SK-N-SH treated with all-trans-retinoic acid at 6 μM for 48 hours (cell line): ENCODE measurements around the gene DOHH.

ENCODE experiments used
- ATAC-seq: fragments of 200-7000 bp; cut with Tn5 transposase; 3 replicates; pipeline ENCODE4 v1.9.1; 2020; ENCODE audit warnings: mild to moderate bottlenecking, moderate library complexity
- ARNTL ChIP-seq: fragments of 450-650 bp; formaldehyde crosslinking; IDR thresholded peaks from 2 replicates; pipeline ENCODE4 v1.5.0; 2020; ENCODE audit warnings: low read depth, mild to moderate bottlenecking, moderate library complexity, borderline replicate concordance
- BACH2 ChIP-seq: fragments of 250-450 bp; sonication (Bioruptor Pico); IDR thresholded peaks from 2 replicates; pipeline ENCODE4 v1.9.0; 2021; ENCODE audit warnings: mild to moderate bottlenecking, borderline replicate concordance
- CREB5 ChIP-seq: fragments of 250-450 bp; sonication (Bioruptor Pico); IDR thresholded peaks from 2 replicates; pipeline ENCODE4 v1.5.1; 2020; ENCODE audit warnings: low read depth, mild to moderate bottlenecking, moderate library complexity
- CSRNP3 ChIP-seq: fragments of 250-450 bp; sonication (Bioruptor Pico); IDR thresholded peaks from 2 replicates; pipeline ENCODE4 v1.5.1; 2021; ENCODE audit warnings: mild to moderate bottlenecking, moderate library complexity
- ESRRG ChIP-seq: fragments of 250-450 bp; sonication (Bioruptor Pico); IDR thresholded peaks from 2 replicates; pipeline ENCODE4 v1.6.1; 2021; ENCODE audit warnings: mild to moderate bottlenecking
- GLIS3 ChIP-seq: fragments of 250-450 bp; sonication (Bioruptor Pico); IDR thresholded peaks from 2 replicates; pipeline ENCODE4 v1.5.0; 2020; ENCODE audit warnings: mild to moderate bottlenecking, moderate library complexity
- OSR1 ChIP-seq: fragments of 250-450 bp; sonication (Bioruptor Pico); IDR thresholded peaks from 2 replicates; pipeline ENCODE4 v1.8.0; 2022; ENCODE audit warnings: moderate library complexity, mild to moderate bottlenecking, inconsistent platforms
- PATZ1 ChIP-seq: fragments of 250-450 bp; sonication (Bioruptor Pico); IDR thresholded peaks from 2 replicates; pipeline ENCODE4 v1.8.0; 2020; ENCODE audit warnings: mild to moderate bottlenecking, moderate library complexity, borderline replicate concordance
- POU6F1 ChIP-seq: fragments of 250-450 bp; sonication (Bioruptor Pico); IDR thresholded peaks from 2 replicates; pipeline ENCODE4 v1.8.0; 2021; ENCODE audit warnings: low read depth, mild to moderate bottlenecking, moderate library complexity, borderline replicate concordance
- RARB ChIP-seq: fragments of 250-450 bp; sonication (Bioruptor Pico); IDR thresholded peaks from 2 replicates; pipeline ENCODE4 v1.8.0; 2021; ENCODE audit warnings: mild to moderate bottlenecking, moderate library complexity
- SNAI2 ChIP-seq: fragments of 250-450 bp; sonication (Bioruptor Pico); IDR thresholded peaks from 2 replicates; pipeline ENCODE4 v1.5.0; 2020; ENCODE audit warnings: mild to moderate bottlenecking, moderate library complexity
- TOX ChIP-seq: fragments of 250-450 bp; sonication (Bioruptor Pico); IDR thresholded peaks from 2 replicates; pipeline ENCODE4 v1.8.0; 2021; ENCODE audit warnings: mild to moderate bottlenecking, moderate library complexity, borderline replicate concordance
- TSHZ2 ChIP-seq: fragments of 250-450 bp; sonication (Bioruptor Pico); IDR thresholded peaks from 2 replicates; pipeline ENCODE4 v1.5.0; 2020; ENCODE audit warnings: mild to moderate bottlenecking, moderate library complexity
- ZFP3 ChIP-seq: fragments of 250-450 bp; sonication (Bioruptor Pico); IDR thresholded peaks from 2 replicates; pipeline ENCODE4 v1.5.0; 2020; ENCODE audit warnings: mild to moderate bottlenecking, moderate library complexity
- ZFP30 ChIP-seq: fragments of 450-650 bp; formaldehyde crosslinking; IDR thresholded peaks from 2 replicates; pipeline ENCODE4 v1.5.0; 2022; ENCODE audit warnings: mild to moderate bottlenecking, moderate library complexity
- ZNF70 ChIP-seq: fragments of 450-650 bp; formaldehyde crosslinking; IDR thresholded peaks from 2 replicates; pipeline ENCODE4 v1.5.0; 2020; ENCODE audit warnings: mild to moderate bottlenecking, moderate library complexity
- ZNF8 ChIP-seq: fragments of 450-650 bp; formaldehyde crosslinking; IDR thresholded peaks from 2 replicates; pipeline ENCODE4 v1.5.0; 2020; ENCODE audit warnings: mild to moderate bottlenecking, moderate library complexity

DOHH gene

GRCh38 chr19:3539756-3540118 lies 39.3 kb upstream of the DOHH start:
- no peak for TF ChIP-seq BACH2 (CRISPR knock-in tag)
- TF ChIP-seq POU6F1 (CRISPR knock-in tag) = no peak
- no peak for TF ChIP-seq ESRRG (CRISPR knock-in tag)
- no peak for TF ChIP-seq ZFP3
- no peak for TF ChIP-seq ZFP30 (CRISPR knock-in tag)
- TF ChIP-seq PATZ1 = no peak
- ATAC-seq = no peak

GRCh38 chr19:3538965-3539755 lies 38.7 kb upstream of the DOHH start, which contains the start of gene TEKTIP1:
TSS of gene TEKTIP1 (plus strand) at chr19:3539174. CDS start at chr19:3539178, 4 bp downstream.
- TF ChIP-seq CREB5 = no peak
- no peak for TF ChIP-seq ZNF70 (CRISPR knock-in tag)
- TF ChIP-seq ESRRG (CRISPR knock-in tag) = no peak
- TF ChIP-seq BACH2 (CRISPR knock-in tag) = no peak
- TF ChIP-seq ZFP30 (CRISPR knock-in tag) = no peak
- no peak for TF ChIP-seq PATZ1
- TF ChIP-seq SNAI2 (CRISPR knock-in tag) = no peak
- TF ChIP-seq GLIS3 (CRISPR knock-in tag) = no peak
- TF ChIP-seq ARNTL (CRISPR knock-in tag) = no peak
- no peak for TF ChIP-seq ZNF8 (CRISPR knock-in tag)
- no peak for TF ChIP-seq TOX (CRISPR knock-in tag)
- no peak for TF ChIP-seq CSRNP3 (CRISPR knock-in tag)
- no peak for TF ChIP-seq ZFP3
- no peak for TF ChIP-seq TSHZ2
- TF ChIP-seq RARB (CRISPR knock-in tag) = no peak
- TF ChIP-seq, all 23 proteins: peak for 0
- no peak for ATAC-seq

GRCh38 chr19:3538258-3538929 lies 37.9 kb upstream of the DOHH start:
- TF ChIP-seq PATZ1 = no peak
- no peak for TF ChIP-seq SNAI2 (CRISPR knock-in tag)
- TF ChIP-seq OSR1 (CRISPR knock-in tag) = no peak
- TF ChIP-seq GLIS3 (CRISPR knock-in tag) = no peak
- no peak for TF ChIP-seq ZNF8 (CRISPR knock-in tag)

More at GRCh38 chr19:3538258-3538929, 37.9 kb upstream of the DOHH start:
- ATAC-seq = no peak
